Endometrial microvascular endothelial cells (primary cell): ENCODE results near the gene RTRAF. TPM values are rescaled to one million over a fixed set of nuclear protein-coding genes. Genes with fewer than 3 reads are reported as not detected.

Experiments
- in situ Hi-C: cut with HindIII; loops from 2 replicates; pipeline ENCODE4 v1.10.0; 2017; ENCODE audit warnings: low sequenced_read_pairs, low pct_unique_long_range_greater_than_20kb; ENCODE audit errors: inconsistent ontology term
- total RNA-seq: library from RNA; depleted of rRNA; stranded (reverse); fragments of >200 nt; gene quantifications from one replicate; pipeline ENCODE4 v1.2.3, GENCODE V29; 2015; ENCODE audit errors: inconsistent ontology term

Gene RTRAF
- total RNA-seq, 1 donor from 2014 or later = 110 TPM

DNA sequence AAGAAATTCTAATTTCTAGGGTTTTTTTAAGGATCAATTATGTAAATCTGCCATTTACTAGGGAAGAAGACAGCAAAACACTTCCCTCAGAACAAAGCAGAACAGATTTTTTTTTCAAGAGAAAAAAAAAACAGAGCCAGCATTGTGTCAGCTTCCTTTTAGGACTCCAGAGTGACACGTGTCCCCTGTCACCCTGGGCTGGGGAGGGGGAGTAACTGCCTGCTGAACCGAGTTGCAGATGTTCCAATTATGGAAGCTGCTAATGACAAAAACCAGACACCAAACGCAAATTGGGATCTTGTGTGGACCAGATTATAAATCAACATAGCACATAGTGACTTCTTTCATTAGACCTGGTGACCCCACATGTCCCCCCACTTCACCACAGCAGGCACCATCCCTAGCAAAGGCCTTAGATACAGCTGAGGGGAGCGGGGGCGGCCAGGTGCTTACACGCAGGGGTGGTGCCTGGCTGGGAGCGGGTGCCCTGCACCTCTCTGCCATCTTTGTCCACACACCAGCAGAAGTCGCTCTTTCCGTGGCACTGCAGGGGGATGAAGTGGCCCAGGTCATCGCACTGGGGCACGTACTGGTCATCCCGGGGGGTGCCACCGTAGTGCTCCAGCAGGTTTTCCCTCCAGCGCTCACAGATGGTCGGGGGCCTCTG lies 25.4 kb downstream of the RTRAF start:
- in situ Hi-C loops = loop anchor here (25.0 kb wide), 1 partner anchor 1077 kb away; the partner anchor contains the start of gene PYGL

DNA sequence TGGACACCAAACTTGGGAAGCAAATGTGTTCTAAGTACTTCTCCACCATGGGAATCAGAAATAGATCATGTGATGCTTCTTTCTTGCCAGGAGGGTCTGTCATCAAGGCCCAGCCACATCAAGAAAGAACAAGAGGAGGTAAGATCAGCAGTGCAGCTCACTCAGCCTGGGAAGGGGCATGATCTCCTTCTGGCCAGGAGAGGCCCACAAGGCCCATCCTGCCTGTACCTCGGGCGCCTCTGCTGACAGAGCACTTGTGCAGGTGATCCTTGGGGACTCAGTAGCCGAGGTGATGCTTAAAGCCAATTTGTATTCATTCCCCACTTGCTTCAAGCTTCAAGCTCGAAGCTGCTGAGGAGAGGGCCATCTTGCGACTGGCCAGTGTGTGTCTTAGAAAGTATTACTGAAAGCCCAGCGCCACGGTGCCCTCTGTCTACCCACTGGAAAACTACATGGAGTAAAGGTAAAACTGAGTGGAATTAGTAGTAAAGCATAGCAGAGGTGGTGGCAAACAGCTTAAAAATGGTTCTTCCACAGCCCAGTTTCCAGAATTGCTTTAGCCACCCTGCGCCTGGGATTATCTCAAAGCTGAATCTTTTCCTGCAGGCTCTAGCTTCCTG lies 26.2 kb downstream of the RTRAF start:
- in situ Hi-C loops = loop anchor here (25.0 kb wide), 1 partner anchor 1078 kb away; the partner anchor contains the start of gene PYGL

DNA sequence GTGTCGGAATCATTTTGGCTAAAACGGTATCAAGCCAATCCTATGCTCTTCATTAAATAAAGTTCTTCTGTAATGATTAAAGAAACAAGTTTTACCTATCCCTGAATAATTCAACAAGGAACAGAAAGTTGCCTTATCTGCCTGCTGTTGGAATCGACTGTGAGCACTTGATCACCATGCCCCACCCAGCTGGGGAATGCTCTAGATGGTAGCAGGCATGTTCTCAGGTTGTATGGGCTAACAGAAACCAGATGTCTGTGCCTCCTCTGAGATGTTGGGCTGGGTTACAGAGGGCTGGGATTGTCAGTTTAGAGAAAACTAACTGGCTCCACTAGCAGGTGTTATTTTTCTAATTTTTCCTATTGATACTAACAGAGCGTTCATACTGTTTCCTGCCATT lies 28.9 kb downstream of the RTRAF start:
- in situ Hi-C loops = loop anchor here (25.0 kb wide), 1 partner anchor 1081 kb away; the partner anchor contains the start of gene PYGL

DNA sequence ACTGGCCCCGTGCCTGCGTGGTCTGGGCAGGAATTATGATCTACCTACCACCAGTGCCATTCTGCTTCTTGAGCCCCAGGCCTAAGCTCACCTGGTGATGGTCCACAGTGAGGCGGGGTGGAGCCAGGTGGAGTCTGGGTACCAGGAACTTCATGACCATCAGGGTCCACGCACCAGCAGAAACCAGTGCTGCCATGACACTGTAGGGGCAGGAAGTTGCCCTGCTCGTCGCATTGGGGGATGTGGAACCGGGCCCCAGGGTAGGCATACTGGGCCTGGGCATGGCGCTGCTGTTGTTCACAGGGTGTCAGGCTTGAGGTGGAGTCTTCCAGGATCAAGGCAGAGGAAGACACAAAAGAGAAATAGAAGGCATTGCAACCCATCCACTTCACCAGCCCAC lies 29.6 kb downstream of the RTRAF start:
- in situ Hi-C loops = loop anchor here (25.0 kb wide), 1 partner anchor 1082 kb away; the partner anchor contains the start of gene PYGL

DNA sequence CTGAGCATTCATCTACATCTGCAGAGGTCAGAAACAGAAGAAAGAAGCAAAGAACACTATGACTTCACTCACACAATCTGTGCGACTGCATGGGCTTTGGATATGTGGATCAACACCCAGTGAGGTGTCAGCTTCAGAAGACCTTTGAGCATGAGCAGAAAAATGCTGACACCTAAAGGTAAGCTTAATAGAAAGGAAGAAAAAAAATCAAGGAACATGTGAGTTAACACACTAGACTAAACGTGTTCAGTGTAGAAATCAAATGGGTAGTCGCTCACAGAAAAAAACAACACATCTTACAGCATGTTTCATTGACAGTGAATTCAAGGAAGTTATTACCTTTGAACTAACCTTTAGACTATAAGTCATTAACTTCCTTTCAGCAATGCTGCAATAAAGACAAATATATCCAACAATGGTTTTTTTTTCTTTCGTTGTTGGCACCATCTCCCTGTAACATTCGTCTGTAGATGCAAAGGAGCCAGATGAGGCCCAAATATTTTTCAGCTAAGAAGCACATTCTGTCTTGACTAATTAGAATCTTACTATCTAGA lies 30.9 kb downstream of the RTRAF start:
- in situ Hi-C loops = loop anchor here (25.0 kb wide), 1 partner anchor 1083 kb away; the partner anchor contains the start of gene PYGL

DNA sequence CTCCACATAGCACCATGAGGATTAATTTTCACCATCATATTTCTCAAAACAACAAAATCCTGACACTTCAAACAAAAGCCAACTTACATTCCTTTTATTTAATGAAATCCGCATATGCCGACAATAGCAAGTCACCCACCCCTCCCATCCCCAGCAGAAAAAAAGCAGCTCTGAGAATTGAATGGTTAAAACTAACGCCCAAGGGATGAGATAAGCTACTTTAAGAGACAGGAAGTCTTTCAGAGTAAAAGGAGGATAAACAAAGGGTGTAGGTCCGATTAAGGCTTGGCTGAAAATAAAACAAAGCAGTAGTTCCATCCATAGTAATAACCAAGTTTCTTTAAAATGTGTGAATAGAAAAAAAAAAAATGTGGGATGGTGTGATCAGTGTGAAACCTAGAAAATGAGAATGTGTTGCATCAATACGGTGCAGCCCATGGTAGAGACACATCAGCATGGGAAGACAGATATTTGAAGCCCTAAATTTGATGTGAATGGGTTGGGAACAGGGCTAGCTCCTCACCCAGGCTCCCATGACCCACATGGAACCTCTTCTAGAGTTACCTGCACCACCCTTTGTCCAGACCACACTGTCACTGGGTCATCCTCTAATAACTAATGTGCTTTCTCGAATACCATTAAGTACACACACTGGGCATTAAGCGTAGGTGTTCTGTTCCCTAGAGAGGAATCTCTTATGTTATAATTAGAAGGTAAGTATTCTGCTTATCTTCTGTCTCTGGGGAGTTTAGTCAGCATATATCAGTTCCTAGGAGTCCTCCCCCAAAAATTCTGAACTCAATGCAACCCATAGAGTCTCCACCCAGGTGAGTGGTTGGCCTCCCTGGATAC lies 31.7 kb downstream of the RTRAF start:
- in situ Hi-C loops = loop anchor here (25.0 kb wide), 1 partner anchor 1084 kb away; the partner anchor contains the start of gene PYGL

DNA sequence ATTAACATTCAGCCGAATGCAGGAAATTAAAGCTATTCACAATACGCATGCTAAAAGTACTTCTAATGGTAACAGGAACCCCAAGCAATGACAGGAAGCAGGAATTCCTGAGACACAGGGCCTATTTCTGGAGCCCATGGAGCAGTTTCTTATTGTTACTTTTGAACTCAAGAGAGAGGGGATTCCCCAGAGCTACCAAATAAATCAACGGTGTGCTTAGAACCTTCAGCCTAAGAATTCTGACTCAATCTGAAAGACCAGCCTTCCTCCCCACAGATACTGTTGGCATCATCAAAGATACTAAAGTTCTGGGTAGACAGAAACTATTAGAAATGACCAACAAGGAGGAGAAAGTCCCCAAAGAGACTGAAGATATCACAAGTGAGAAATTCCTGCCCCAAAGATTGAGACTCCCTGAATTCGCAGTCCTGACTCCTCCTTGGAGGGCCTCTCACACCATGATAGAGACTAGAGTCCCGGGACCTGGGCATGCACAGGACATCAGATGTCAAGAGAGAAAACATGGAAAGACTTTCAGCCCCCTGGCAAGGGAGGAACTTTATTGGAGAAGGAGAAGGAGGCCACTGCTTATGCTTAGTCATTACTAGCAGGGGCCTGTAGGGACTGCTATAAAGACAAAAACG lies 32.7 kb downstream of the RTRAF start:
- in situ Hi-C loops = loop anchor here (25.0 kb wide), 1 partner anchor 1085 kb away; the partner anchor contains the start of gene PYGL

DNA sequence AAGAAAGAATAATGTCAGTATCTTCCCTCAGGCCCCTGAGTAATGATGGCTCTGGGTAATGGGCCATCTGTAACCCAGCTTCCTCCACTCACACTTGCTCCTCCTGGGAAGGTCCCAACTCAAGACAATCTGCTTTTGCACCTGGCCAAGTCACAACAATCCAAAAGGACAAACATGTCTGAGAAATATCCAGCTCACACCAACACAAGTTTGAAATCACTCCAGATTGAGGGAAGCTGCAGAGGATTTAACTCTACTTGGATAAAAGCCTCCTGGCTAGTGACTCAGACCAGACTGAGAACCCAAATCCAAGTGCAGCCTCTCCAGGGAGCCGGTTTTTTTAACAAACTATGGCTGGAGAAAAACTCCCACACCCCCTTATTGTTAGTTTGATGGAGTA lies 34.2 kb downstream of the RTRAF start:
- in situ Hi-C loops = loop anchor here (25.0 kb wide), 1 partner anchor 1086 kb away; the partner anchor contains the start of gene PYGL

DNA sequence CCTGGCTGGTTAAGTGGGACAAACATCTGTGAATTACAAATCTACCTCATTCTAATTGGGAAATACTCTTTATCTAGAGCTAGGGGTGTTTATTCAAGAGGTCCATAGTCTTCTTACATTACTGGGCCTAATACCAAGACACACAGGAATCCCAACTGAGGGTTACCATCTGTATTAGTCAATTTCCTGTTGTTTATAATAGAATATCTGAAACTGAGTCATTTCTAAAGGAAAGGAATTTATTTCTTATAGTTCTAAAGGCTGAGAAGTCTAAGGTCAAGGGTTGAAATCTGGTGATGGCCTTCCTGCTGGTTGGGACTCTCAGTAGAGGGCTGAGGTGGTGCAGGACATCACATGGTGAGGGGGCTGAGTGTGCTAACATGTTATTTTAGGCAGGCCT lies 36.0 kb downstream of the RTRAF start:
- in situ Hi-C loops = no loop called here

DNA sequence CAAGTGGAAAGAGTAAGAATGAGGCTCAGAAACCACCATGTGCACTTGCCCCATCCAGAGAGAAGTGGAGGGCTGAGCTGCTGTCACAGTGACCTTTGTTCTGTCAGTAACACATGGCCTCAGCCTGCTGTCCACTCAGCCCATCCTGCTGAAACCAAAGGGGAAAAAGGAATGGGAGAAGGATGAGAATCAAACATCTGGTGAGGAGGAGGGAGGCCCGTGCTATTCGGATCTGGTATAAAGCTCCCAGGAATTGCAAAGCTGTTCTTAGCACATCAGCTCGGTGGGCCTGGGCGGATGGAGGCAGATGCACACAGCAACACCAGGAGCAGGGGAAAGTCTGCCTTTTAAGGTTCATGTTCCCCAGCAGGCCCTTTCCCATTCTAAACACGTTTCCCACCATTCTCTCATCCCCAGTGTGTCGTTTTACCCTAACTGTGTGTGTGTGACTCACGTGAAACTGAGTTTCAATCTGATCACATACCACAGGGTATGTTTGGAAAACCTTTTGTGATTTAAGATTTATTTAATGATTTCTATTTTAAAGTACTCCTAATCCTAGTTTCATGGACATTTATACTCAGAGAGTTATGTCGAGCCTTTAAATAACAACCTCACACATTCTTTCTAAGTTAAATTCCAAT lies 36.8 kb downstream of the RTRAF start:
- in situ Hi-C loops = no loop called here

DNA sequence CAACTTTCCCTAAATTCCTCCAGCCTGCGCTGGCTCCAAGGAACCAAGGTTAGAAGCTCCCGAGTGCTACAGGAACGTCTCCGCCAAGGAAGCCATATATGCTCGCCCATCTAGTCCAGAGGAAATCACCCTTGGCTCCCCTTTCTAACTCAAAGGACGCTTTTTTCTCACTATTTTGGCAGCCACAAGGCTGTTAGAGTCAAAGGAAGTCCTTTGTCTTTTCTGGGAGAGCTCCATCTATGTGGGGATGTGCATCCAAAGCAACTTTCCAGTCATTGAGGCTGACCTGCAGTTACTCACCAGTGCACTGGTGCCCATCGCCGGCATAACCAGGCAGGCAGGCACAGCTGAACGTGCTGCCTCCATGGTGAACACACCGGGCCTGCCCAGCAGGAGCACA lies 37.6 kb downstream of the RTRAF start:
- in situ Hi-C loops = no loop called here

DNA sequence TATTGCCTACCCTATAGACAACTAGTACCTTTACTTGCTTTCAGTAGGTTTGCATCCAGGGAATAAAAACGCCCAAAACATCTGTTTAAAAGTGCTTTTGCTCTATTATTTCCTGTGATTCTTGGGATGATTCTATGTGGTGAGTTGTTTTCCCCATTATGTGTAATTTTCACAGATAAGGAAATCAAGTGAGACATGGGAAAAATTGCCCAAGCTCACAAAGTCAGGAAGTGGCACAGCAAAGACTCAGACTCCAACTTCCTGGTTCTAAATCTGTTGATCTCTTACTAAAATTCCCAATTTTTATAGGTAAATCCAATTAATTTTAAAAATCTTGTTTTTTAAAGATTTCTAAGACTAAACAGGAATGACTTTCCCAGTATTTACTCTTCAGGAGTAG lies 40.5 kb downstream of the RTRAF start:
- in situ Hi-C loops = no loop called here

DNA sequence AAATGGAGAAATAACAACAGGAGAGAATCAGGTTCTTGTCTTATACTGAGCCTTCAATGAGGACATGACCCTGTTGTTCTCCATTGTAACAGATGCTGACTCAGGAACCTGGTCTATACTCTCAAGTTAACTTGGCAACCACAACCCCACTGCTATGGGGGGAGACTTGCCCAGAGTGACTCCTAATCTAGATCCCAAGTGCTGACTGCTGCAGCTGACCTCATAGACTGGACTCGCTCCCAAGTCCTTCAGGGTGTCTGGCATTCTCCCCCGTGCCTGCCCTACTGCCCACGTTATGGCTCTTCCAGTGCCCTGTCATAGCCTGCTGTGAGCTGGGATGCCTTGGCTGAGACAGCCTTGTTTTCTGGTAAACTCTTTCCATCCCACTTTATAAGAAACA lies 42.4 kb downstream of the RTRAF start:
- in situ Hi-C loops = no loop called here

DNA sequence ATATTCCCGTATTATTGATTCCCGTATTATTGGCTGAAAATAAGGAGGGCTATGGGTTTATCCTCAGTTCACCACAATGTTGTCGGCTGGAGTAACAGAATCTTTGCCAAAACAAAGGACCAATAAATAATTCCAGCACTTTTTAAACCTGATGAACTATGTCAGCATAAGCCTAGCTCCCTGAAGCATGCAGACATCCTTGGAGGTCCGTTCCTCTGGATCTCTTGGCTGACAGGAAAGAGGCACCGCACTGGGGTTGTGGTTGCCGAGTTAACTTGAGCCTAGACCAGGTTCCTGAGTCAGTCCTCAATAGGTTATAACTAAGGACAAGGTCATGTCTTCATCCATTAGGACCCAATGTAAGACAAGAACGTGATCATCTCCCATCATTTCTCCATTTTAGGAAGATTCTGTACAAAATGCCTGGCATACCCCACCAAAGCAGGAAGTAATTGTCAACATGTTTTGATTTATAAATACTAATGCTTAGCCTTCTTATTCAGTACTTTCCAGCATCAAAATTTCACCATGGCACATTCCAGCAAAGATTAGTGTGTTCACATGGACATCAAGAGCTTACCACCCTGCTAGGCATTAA lies 43.0 kb downstream of the RTRAF start:
- in situ Hi-C loops = no loop called here

DNA sequence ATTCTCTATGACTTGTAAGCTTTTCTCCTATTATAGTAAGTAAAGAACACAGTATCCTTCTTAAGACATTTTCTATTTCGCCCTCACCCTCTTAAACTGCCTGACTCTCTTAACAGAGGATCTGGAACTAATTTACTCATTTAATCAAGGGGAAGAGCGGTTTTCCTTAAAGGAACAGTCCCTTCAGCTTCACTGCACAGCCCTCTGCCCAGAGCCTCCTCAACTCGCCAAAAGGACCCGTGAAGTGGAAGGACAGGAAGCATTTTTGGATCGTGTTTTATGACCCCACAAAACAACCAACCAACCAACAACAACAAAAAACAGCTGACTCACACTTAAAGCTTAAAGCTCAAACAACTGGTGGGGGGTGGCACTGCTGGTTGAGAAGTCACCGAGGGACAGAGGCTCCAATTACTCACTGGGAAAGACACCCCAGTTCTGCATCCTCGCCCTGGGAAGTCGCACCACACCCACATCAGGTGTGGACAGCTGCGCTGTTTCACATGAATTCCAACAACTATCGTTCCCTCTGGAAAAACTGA lies 43.8 kb downstream of the RTRAF start:
- in situ Hi-C loops = no loop called here

DNA sequence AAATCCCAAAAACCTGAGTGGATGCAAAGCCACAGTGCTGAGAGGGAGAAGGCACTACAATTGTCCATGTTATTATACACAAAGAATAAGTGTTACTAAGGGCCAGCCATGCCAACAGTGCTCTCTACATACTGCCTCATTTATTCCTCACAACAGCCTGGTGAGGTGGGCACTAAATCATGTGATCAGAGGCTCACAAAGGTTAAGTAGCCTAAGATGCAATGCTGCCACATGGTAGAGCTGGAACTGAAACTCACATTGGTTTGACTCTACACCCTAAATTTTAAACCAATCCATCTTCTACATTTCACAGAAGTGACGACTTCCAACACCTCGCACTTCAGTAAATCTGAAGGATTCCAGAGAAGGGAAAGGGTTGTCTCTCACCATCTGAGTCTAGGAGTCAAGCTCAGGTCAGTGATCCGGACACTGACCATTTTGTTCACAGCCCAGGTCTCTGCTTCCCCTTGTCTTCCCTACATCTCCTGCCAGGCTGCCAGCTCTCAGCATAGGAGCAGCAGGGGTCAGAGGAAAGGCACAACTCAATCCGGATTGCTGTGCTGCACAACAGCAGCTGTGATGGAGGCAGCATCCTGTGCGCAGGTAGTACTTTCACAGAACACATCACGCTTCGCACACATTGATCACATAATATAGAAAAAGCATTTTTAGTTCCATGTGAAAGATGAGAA lies 49.9 kb downstream of the RTRAF start:
- in situ Hi-C loops = no loop called here

DNA sequence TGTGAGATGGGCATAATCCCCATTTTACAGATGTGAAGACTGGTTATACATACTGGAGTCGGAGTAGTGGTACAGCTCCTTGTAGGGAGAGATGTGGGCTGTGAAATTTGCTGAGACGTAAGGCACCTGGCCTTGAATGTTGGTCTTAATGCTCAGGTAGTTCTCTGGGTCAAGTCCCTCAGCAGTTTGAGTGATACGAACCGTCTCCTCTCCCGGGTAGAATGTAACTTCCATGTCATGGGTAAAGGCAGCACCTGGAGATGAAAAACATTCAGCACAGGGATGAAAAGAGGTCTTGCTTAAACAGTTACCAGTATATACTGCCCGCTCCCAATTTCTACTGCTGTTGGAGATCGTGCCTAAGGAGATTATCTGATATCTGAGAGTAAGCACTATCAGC lies 51.3 kb downstream of the RTRAF start:
- in situ Hi-C loops = no loop called here
